ENCODE measurements around the gene HHAT.

Gene HHAT

GRCh38 chr1:210685295-210685650 is 356.6 kb downstream of the HHAT start:
- DNase-seq (no peak), ATAC-seq (no peak)

DNA sequence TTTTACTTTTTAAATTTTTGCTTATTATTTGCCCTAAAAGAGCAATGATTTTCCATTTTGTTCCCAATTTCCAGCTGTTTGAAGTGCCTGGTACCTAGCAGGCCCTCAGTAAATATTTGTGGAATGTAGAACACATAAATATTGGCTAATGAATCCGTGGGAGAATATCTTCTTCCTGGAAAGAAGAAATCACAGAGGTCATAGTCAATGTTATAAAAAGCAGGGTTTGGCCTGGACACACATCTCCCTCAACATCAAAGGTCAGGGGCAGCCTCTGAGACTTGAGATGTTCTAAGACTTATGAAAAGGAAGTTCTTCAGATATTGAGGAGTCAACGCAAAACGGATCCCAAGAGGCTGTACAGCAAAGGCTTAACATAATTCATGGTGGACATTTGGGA is 358.1 kb downstream of the HHAT start:
- no peak for DNase-seq

GRCh38 chr1:210687582-210688279 is 359.0 kb downstream of the HHAT start:
- ATAC-seq (no peak), DNase-seq (no peak)

More for the DNA sequence above, 358.1 kb downstream of the HHAT start:
- no peak for ATAC-seq

GRCh38 chr1:210688512-210689234 is 360.0 kb downstream of the HHAT start:
- DNase-seq (no peak), ATAC-seq (peak; percentile 25)

DNA sequence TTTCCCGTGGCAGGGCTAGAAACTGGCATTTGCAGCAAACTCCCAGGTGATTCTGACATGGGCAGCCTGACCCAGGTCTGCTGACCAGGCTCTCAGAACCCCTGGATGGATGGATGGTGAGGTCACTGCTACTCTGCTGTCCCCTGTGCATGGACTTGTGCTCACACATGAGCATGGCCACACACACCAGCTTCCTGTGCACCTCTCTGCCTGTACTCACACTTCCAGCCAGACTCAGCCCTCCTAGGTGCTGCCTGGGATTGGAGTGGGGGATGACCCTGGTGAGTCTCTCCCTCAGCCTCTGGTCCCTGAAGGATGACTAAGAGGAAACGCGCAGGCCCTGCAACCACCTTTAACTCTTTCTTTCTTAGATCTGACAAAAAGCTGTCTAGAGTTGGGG is 361.1 kb downstream of the HHAT start:
- ATAC-seq (no peak), DNase-seq (no peak)

DNA sequence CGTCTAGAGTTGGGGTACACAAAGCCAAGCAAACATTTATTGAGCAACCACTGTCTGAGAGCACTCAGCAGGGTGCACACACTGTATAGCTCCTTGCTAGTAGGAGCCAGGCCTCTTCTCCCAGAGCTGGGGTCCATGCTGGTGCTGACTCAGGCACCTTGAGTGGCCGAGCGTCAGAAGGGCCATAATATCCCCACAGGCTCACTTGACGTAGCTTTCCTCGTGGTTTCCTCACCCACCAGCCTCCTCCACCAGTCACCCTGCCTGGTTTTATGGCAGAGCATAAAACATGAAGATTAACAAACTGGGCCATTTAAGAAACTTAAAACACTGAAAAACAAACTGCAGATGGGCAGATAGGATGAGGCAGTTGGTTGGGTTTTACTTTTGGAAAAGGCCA is 361.5 kb downstream of the HHAT start:
- DNase-seq (no peak), ATAC-seq (no peak)

DNA sequence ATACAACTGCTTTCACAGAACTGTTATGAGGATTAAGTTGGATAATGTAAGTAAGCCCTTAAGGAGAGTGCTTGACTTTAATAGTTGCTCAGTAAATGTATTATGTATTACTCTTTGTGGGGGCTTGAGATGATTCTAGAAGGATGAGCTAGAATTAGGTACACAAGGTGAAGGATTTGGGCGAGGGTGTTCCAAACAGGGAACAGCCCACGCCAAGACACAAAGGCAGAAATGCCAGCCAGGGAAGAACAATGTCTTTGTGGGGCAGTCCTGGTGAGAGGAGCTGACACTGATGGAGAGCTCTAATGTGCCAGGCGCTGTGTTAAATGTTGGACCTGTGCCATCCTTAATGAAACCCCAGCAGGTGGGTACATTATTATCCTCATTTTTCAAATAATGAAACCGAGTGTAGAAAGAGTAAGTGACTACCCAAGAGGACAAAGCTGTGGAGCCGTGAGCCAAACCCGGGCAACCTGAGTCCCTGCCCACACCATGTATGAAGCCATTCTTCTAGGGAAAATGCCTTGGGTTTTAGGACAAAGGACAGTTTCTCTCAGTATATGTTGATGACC is 362.4 kb downstream of the HHAT start:
- no peak for ATAC-seq
- DNase-seq, result no peak

- ATAC-seq, result no peak
- DNase-seq, result no peak
Observed at GRCh38 chr1:210692796-210693195, 364.1 kb downstream of the HHAT start.

- DNase-seq (no peak), ATAC-seq (no peak)
Observed at GRCh38 chr1:210695026-210695425, 366.3 kb downstream of the HHAT start.

DNA sequence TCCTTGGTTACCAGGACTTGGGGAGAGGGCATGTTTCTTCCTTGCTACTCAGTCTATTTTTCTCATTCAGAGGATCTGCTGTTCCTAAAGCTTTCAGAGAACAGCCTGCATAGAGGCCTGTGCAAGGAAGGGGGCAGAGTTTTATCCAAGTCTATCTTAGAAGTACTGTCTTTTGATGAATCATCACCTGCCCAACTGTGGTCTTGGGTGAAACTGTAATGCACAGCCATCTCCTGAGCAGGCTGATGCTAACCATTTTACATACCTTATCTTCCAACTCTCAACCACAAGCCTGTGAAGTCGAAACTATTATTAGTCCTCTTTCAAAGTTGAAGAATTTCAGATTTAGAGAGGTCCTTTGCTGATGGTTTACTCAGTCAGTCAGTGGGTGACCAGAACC is 368.0 kb downstream of the HHAT start:
- ATAC-seq (peak; percentile 87), DNase-seq (no peak)

DNA sequence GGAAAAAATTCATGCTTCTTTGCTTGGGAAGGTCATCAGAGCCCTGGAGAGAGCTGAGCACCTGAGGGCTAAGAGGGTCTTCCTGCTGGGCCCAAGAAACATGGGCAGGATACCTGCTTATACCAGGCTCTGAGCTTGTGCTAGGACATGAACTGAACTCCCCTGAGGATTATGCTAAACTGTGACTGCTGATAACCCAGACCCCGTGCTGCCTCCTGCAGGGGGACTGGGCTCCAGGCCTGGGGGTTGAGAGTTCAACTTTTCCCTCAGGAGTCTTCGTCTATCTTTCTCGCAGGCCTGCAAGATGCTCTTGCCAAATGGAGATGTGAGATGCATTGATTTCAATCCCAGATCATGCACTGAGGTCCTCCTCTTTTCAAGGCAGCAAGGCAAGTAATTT is 368.5 kb downstream of the HHAT start:
- DNase-seq, result no peak
- ATAC-seq, result no peak

GRCh38 chr1:210698661-210699060 is 370.0 kb downstream of the HHAT start:
- DNase-seq, result no peak
- no peak for ATAC-seq

DNA sequence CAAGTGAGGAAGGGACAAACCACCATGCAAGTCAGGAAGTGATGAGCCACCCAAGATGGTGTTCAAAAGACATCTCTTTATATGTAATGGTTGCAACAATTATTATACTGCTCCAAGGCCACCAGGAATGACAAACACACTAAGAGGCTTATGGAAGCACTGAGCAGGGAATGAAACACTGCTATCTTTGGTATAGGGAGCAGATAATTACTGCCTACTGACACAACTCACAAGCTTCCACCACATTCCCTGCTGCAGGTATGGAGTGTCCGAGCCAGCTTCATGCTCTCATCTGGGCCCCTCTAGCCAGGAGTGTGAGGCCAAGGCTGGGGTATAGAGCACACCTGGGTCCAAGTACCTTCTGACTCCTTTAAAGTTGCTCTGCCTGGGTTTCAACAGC is 371.4 kb downstream of the HHAT start:
- ATAC-seq (no peak), DNase-seq (no peak)

GRCh38 chr1:210700511-210700910 is 371.8 kb downstream of the HHAT start:
- ATAC-seq (no peak), DNase-seq (no peak)

GRCh38 chr1:210702506-210702905 is 373.8 kb downstream of the HHAT start:
- ATAC-seq (no peak), DNase-seq (no peak)

- no peak for DNase-seq
- ATAC-seq, result no peak
Observed at GRCh38 chr1:210703593-210703992, 374.9 kb downstream of the HHAT start.

DNA sequence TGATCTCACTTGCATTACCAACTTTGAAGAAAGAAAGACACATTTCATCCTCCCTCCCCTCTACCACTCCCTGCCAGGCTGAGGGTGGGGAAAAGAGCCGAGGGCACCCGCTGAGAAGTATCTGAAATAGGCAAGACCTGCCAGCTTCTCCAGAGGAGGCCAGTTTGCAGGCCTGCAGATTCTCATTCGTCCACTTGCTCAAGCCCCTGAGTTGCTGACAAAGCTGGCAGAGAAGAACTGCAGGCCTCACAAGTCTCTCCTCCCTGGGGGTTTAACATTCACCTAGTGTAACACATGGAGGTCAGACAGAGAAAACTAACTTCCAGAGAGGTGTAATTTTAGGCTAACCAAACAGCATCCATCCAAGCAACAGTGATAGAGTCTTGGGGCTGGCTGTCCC is 376.4 kb downstream of the HHAT start:
- no peak for DNase-seq
- no peak for ATAC-seq

GRCh38 chr1:210706246-210706645 is 377.5 kb downstream of the HHAT start:
- DNase-seq, result no peak
- no peak for ATAC-seq

- ATAC-seq, result no peak
- DNase-seq, result no peak
Observed at GRCh38 chr1:210707300-210708240, 378.9 kb downstream of the HHAT start.

- ATAC-seq (no peak), DNase-seq (no peak)
Observed at GRCh38 chr1:210709701-210710100, 381.0 kb downstream of the HHAT start.

- no peak for DNase-seq
- no peak for ATAC-seq
Observed at GRCh38 chr1:210711825-210712612, 383.3 kb downstream of the HHAT start.

DNA sequence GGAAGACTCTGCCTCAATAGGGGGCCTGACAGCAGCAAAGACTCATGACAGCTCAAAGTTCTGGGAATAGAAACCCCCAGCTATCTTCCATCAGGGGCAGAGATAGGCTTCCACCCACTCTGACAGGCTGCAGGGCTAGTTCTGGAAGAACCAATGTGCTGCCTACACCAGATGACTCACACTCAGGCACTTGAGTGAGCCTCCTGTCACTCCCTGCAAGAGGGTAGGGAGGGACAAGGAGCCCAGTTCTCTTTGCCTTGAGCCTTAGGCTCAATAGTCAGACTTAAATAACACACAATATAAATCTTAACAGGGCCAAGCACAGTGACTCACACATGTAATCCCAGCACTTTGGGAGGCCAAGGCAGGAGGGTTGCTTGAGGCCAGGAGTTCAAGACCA is 386.4 kb downstream of the HHAT start:
- ATAC-seq (no peak), DNase-seq (no peak)

All from stimulated activated naive CD8-positive, alpha-beta T cell treated with anti-CD3 and anti-CD28 coated beads, Interleukin-15, Interleukin-2, amounts not matched to agents 100 U/mL and 50 U/mL, for 24 hours (primary cell).